HCT116 (cell line): ENCODE results near the gene UBE2M. TPM values are rescaled to one million over a fixed set of nuclear protein-coding genes. Genes with fewer than 3 reads are reported as not detected.

Experiments
- ATAC-seq: fragments of 200-7000 bp; cut with Tn5 transposase; 2 replicates; pipeline ENCODE4 v1.9.1; 2020; ENCODE audit warnings: mild to moderate bottlenecking, moderate library complexity
- BruUV-seq: library from RNA; stranded (reverse); fragments of 400-500 nt; replicated peaks from 2 replicates; lab custom pipeline; 2021; lab: Mats Ljungman, UMichigan
- CTCF ChIA-PET: fragments of 300-600 bp; sonication (Branson Sonifier 250); formaldehyde crosslinking; loops from one replicate; lab custom pipeline; 2021; ENCODE audit warnings: antibody characterized with exemption; lab: Charles Lee
- POLR2A ChIA-PET: fragments of 300-600, 350-600 bp; sonication (Branson Sonifier 250); formaldehyde crosslinking; loops from one replicate; lab custom pipeline; 2021; ENCODE audit warnings: antibody characterized with exemption; lab: Charles Lee
- RAD21 ChIA-PET, 2 experiments: fragments of 300-600 bp; sonication (Branson Sonifier 250); formaldehyde crosslinking; loops; one replicate each; lab custom pipeline; 2023; ENCODE audit warnings: low total read pairs in 2 of 2; ENCODE audit not compliant: uncharacterized antibody in 2 of 2, unreplicated experiment in 2 of 2, low non-redundant PET in 1 of 2; lab: Charles Lee
- DNase-seq: peaks from one replicate; pipeline ENCODE4 v3.0.0-alpha.2; 2010; ENCODE audit warnings: low read depth, low spot score
- H2AFZ ChIP-seq: fragments of 200-600 bp; shearing (Covaris generic), sonication (generic); 2 replicates; pipeline ENCODE4 v1.6.1; 2017; ENCODE audit warnings: low read depth, mixed run types, mixed read lengths, antibody characterized with exemption, low read length; ENCODE audit not compliant: poor library complexity, severe bottlenecking
- H3K27ac ChIP-seq: 2 replicates; pipeline ENCODE4 v1.5.1; 2012; ENCODE audit warnings: low read depth, low read length
- H3K27me3 ChIP-seq: fragments of 200-600 bp; sonication (generic); 2 replicates; pipeline ENCODE4 v1.6.1; 2016; ENCODE audit warnings: mixed run types, low read length, mixed read lengths; ENCODE audit not compliant: insufficient read depth
- H3K36me3 ChIP-seq, 2 experiments: fragments of 200-500 bp in 1 of 2; fragments of 200-600 bp in 1 of 2; sonication (Bioruptor generic) in 1 of 2; sonication (generic) in 1 of 2; 2 replicates each; pipeline versions ENCODE4 v1.5.1 to v1.6.1; 2014 to 2016; ENCODE audit warnings: low read length in 2 of 2, inconsistent platforms in 1 of 2, mixed read lengths in 1 of 2, mixed run types in 1 of 2; ENCODE audit not compliant: insufficient read depth in 2 of 2, control insufficient read depth in 1 of 2
- H3K4me1 ChIP-seq, 2 experiments: fragments of 200-600 bp in 1 of 2; sonication (generic) in 1 of 2; 2 replicates each; pipeline versions ENCODE4 v1.5.1 to v1.6.1; 2012 to 2017; ENCODE audit warnings: low read length in 2 of 2, inconsistent platforms in 1 of 2, mild to moderate bottlenecking in 1 of 2, mixed read lengths in 1 of 2, mixed run types in 1 of 2, moderate library complexity in 1 of 2; ENCODE audit not compliant: insufficient read depth in 2 of 2, control insufficient read depth in 1 of 2
- H3K4me2 ChIP-seq: fragments of 200-600 bp; sonication (generic); 2 replicates; pipeline ENCODE4 v1.6.1; 2017; ENCODE audit warnings: mixed run types, low read length, mixed read lengths
- H3K4me3 ChIP-seq, 2 experiments: fragments of 200-600 bp in 1 of 2; sonication (generic) in 1 of 2; replicated peaks in 1 of 2; 2 replicates each; pipeline ENCODE4 v1.5.1; 2011 to 2016; ENCODE audit warnings: low read length in 2 of 2, control low read depth in 1 of 2, low read depth in 1 of 2, mild to moderate bottlenecking in 1 of 2, mixed read lengths in 1 of 2, mixed run types in 1 of 2
- H3K79me2 ChIP-seq: fragments of 200-600 bp; sonication (generic); 2 replicates; pipeline ENCODE4 v1.6.1; 2017; ENCODE audit warnings: mild to moderate bottlenecking, mixed run types, low read length, moderate library complexity, mixed read lengths; ENCODE audit not compliant: insufficient read depth
- H3K9ac ChIP-seq: fragments of 200-600 bp; sonication (generic); 2 replicates; pipeline ENCODE4 v1.6.1; 2016; ENCODE audit warnings: low read length, mixed read lengths
- H3K9me2 ChIP-seq: fragments of 200-600 bp; sonication (generic), shearing (Covaris generic); 2 replicates; pipeline ENCODE4 v1.6.1; 2017; ENCODE audit warnings: mixed run types, mild to moderate bottlenecking, moderate library complexity; ENCODE audit not compliant: insufficient read depth
- H3K9me3 ChIP-seq, 2 experiments: fragments of 200-500 bp in 1 of 2; fragments of 200-600 bp in 1 of 2; sonication (Bioruptor generic) in 1 of 2; sonication (generic) in 1 of 2; 2 replicates each; pipeline ENCODE4 v1.6.1; 2014 to 2017; ENCODE audit warnings: low read length in 2 of 2, mixed read lengths in 2 of 2, inconsistent platforms in 1 of 2, low read depth in 1 of 2, mild to moderate bottlenecking in 1 of 2, mixed run types in 1 of 2, moderate library complexity in 1 of 2; ENCODE audit not compliant: control insufficient read depth in 1 of 2, insufficient read depth in 1 of 2
- H4K20me1 ChIP-seq: fragments of 200-600 bp; sonication (generic), shearing (Covaris generic); 2 replicates; pipeline ENCODE4 v1.6.1; 2017; ENCODE audit warnings: mixed run types, mild to moderate bottlenecking, moderate library complexity; ENCODE audit not compliant: insufficient read depth
- CEBPB ChIP-seq: IDR thresholded peaks from 2 replicates; pipeline ENCODE4 v1.6.1; 2012; ENCODE audit warnings: low read depth
- POLR2AphosphoS5 ChIP-seq: IDR thresholded peaks from 2 replicates; pipeline ENCODE4 v1.6.1; 2011; ENCODE audit warnings: mild to moderate bottlenecking, low read depth, low read length, moderate library complexity
- RAD21 ChIP-seq: IDR thresholded peaks from 2 replicates; pipeline ENCODE4 v1.6.1; 2012; ENCODE audit warnings: low read depth, mild to moderate bottlenecking
- ZNF274 ChIP-seq: fragments of 200-500 bp; sonication (Bioruptor generic); IDR thresholded peaks from 2 replicates; pipeline ENCODE4 v1.6.1; 2014; ENCODE audit warnings: mild to moderate bottlenecking, low read depth, low read length, inconsistent platforms
- intact Hi-C: fragments of 100-400 bp; cut with micrococcal nuclease; formaldehyde crosslinking; loops from 2 replicates; pipeline ENCODE4 v1.10.0; 2022
- total RNA-seq: library from RNA; stranded (reverse); gene quantifications from one replicate; pipeline ENCODE4 v1.2.1, GENCODE V29; 2021; ENCODE audit not compliant: unreplicated experiment
- TF ChIP-seq, protein P1 (sequence below), 3 experiments: fragments of 200-600 bp in 1 of 3; sonication (generic) in 1 of 3; IDR thresholded peaks in 2 of 3; conservative IDR thresholded peaks in 1 of 3; 2 replicates each; pipeline ENCODE4 v1.5.1; 2012 to 2017; ENCODE audit warnings: low read depth in 2 of 3, low read length in 2 of 3, antibody characterized with exemption in 1 of 3, borderline replicate concordance in 1 of 3, control low read depth in 1 of 3, mild to moderate bottlenecking in 1 of 3, mixed read lengths in 1 of 3, mixed run types in 1 of 3, moderate library complexity in 1 of 3; ENCODE audit not compliant: insufficient read depth in 1 of 3
- TF ChIP-seq, protein P2 (sequence below): IDR thresholded peaks from 2 replicates; pipeline ENCODE4 v1.6.1; 2011; ENCODE audit warnings: mild to moderate bottlenecking, low read length, moderate library complexity; ENCODE audit not compliant: insufficient replicate concordance; ENCODE audit errors: extremely low read depth
- TF ChIP-seq, protein P3 (sequence below): IDR thresholded peaks from 2 replicates; pipeline ENCODE4 v1.6.1; 2012; ENCODE audit warnings: low read depth

Gene UBE2M
- total RNA-seq, 1 experiment from 2014 or later: 120 TPM

DNA sequence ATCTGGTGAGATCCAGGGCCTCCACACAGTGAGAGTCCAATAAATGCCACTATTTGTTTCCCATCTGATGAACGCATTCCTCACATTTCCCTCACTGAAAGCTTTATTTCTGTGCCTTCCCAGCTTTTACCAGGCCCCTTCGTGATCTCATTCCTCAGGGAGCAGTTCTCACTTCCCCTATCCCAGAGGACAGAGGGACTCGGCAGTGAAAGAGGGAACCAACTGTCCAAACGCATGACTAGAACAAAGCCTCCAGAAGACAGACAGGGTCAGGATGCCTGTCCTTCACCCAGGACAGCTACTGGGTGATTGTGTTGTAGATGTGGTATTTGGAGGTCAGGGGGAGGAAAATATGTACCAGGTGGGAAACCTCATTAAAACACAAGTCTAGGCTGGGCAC is 36.8 kb downstream of the UBE2M start:
- H3K4me2 ChIP-seq: peak overlapping the region; percentile 82
- H4K20me1 ChIP-seq: no peaks in the 10 kb centered on the region
- peaks cover 12 to 31% of the 10 kb centered on the region in 2 experiments for H3K4me1 ChIP-seq
- H3K36me3 ChIP-seq: peaks cover 0 to 5% of the 10 kb centered on the region in 2 experiments; a peak in 1 of 4 replicates
- CTCF ChIA-PET: interaction anchor here (1.1 to 3.3 kb wide), 2 partner anchors 33 to 54 kb away, joined by 3 to 20 read pairs; partner anchors contain the start of gene CHMP2A
- ATAC-seq: no peak
- intact Hi-C loops: loop anchor here (2.0 kb wide), 1 partner anchor 51 kb away; the partner anchor contains the start of gene MZF1
- peak overlapping the region; percentile 38 for H2AFZ ChIP-seq
- RAD21 ChIA-PET: no interaction called here
- no peaks in the 10 kb centered on the region for H3K9me3 ChIP-seq
- H3K9me2 ChIP-seq: no peaks in the 10 kb centered on the region
- H3K9ac ChIP-seq: peak overlapping the region; percentile 63
- BruUV-seq: no TSS peak
- TF ChIP-seq POLR2AphosphoS5: 0 out of 2 replicates have a peak, but pooled peaks have one; percentile 6
- TF ChIP-seq CEBPB: no peak
- no peaks in the 10 kb centered on the region for H3K27me3 ChIP-seq
- peaks cover 22% of the 10 kb centered on the region for H3K79me2 ChIP-seq
- H3K4me3 ChIP-seq: peak overlapping the region; percentile 27 to 50
- peak overlapping the region; percentile 91 for H3K27ac ChIP-seq
- no peak for DNase-seq
- POLR2A ChIA-PET: interaction anchor here (0.9 to 3.8 kb wide), 7 partner anchors 22 to 159 kb away, joined by 3 to 33 read pairs (median 10); partner anchors contain the start of genes CHMP2A, TRIM28 and ZNF497

DNA sequence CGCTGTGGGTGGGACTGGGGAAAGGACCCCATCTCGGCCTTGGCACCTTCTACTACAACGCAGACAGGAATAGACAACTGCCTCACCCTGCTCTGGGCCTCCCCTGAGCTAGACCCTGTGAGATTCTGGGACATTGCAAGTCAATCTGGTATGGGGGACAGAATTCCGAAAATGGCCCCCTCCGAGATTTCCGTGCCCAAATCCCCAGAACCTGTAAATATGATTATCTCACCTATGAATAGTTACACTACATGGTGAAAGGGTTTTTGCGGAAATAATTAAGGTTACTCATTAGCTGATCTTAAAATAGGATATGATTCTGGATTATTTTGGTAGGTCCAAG is 38.2 kb downstream of the UBE2M start:
- ChIA-PET POLR2A (interaction anchor here (0.7 to 3.8 kb wide), 12 partner anchors 19 to 158 kb away, joined by 3 to 33 read pairs (median 4); partner anchors contain the start of genes CHMP2A, TRIM28, ZNF497 and ZNF584), CTCF (interaction anchor here (0.6 to 3.3 kb wide), 15 partner anchors 8 to 626 kb away, joined by 3 to 20 read pairs (median 4); partner anchors contain the start of genes CHMP2A, TRIM28, ZNF497 and ZNF544), RAD21 (interaction anchor here (1.0 to 2.2 kb wide), 3 partner anchors 35 to 61 kb away, joined by 6 to 8 read pairs (median 7); partner anchors contain the start of gene CHMP2A (in 1 of the 2))
- peaks cover 37% of the 10 kb centered on the region for H3K79me2 ChIP-seq
- peak overlapping the region; percentile 91 for H3K27ac ChIP-seq
- intact Hi-C loops: loop anchor here (2.0 kb wide), 1 partner anchor 53 kb away; the partner anchor contains the start of gene MZF1
- H3K4me3 ChIP-seq: peak overlapping the region; percentile 78 to 90
- no peaks in the 10 kb centered on the region for H4K20me1 ChIP-seq
- no peaks in the 10 kb centered on the region for H3K9me3 ChIP-seq
- H3K36me3 ChIP-seq: peaks cover 2 to 17% of the 10 kb centered on the region in 2 experiments; a peak in 2 of 4 replicates
- peak overlapping the region; percentile 91 for H3K4me2 ChIP-seq
- ATAC-seq (no peak), DNase-seq (no peak)
- BruUV-seq: TSS peak; percentile 64
- no peaks in the 10 kb centered on the region for H3K9me2 ChIP-seq
- no peak overlapping the region for H2AFZ ChIP-seq
- H3K4me1 ChIP-seq: peaks cover 12 to 31% of the 10 kb centered on the region in 2 experiments
- no peaks in the 10 kb centered on the region for H3K27me3 ChIP-seq
- H3K9ac ChIP-seq: peak overlapping the region; percentile 84
- no peak for TF ChIP-seq POLR2AphosphoS5
- TF ChIP-seq, protein P1, sequence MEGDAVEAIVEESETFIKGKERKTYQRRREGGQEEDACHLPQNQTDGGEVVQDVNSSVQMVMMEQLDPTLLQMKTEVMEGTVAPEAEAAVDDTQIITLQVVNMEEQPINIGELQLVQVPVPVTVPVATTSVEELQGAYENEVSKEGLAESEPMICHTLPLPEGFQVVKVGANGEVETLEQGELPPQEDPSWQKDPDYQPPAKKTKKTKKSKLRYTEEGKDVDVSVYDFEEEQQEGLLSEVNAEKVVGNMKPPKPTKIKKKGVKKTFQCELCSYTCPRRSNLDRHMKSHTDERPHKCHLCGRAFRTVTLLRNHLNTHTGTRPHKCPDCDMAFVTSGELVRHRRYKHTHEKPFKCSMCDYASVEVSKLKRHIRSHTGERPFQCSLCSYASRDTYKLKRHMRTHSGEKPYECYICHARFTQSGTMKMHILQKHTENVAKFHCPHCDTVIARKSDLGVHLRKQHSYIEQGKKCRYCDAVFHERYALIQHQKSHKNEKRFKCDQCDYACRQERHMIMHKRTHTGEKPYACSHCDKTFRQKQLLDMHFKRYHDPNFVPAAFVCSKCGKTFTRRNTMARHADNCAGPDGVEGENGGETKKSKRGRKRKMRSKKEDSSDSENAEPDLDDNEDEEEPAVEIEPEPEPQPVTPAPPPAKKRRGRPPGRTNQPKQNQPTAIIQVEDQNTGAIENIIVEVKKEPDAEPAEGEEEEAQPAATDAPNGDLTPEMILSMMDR (IDR thresholded peaks at IDR 0.05 in 2 of 3, conservative IDR thresholded peaks at IDR 0.05 in 1 of 3; ENCODE audit: borderline replicate concordance in 1 of 3, insufficient read depth in 1 of 3, low read depth in 2 of 3, low read length in 2 of 3): 0 out of 6 replicates have a peak, but pooled peaks of 1 of the 3 experiments have one; percentile 0
- no peak for TF ChIP-seq RAD21
- TF ChIP-seq, protein P2, sequence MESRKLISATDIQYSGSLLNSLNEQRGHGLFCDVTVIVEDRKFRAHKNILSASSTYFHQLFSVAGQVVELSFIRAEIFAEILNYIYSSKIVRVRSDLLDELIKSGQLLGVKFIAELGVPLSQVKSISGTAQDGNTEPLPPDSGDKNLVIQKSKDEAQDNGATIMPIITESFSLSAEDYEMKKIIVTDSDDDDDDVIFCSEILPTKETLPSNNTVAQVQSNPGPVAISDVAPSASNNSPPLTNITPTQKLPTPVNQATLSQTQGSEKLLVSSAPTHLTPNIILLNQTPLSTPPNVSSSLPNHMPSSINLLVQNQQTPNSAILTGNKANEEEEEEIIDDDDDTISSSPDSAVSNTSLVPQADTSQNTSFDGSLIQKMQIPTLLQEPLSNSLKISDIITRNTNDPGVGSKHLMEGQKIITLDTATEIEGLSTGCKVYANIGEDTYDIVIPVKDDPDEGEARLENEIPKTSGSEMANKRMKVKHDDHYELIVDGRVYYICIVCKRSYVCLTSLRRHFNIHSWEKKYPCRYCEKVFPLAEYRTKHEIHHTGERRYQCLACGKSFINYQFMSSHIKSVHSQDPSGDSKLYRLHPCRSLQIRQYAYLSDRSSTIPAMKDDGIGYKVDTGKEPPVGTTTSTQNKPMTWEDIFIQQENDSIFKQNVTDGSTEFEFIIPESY: no peak
- no peak for TF ChIP-seq CEBPB
- no peak for TF ChIP-seq ZNF274
- TF ChIP-seq, protein P3, sequence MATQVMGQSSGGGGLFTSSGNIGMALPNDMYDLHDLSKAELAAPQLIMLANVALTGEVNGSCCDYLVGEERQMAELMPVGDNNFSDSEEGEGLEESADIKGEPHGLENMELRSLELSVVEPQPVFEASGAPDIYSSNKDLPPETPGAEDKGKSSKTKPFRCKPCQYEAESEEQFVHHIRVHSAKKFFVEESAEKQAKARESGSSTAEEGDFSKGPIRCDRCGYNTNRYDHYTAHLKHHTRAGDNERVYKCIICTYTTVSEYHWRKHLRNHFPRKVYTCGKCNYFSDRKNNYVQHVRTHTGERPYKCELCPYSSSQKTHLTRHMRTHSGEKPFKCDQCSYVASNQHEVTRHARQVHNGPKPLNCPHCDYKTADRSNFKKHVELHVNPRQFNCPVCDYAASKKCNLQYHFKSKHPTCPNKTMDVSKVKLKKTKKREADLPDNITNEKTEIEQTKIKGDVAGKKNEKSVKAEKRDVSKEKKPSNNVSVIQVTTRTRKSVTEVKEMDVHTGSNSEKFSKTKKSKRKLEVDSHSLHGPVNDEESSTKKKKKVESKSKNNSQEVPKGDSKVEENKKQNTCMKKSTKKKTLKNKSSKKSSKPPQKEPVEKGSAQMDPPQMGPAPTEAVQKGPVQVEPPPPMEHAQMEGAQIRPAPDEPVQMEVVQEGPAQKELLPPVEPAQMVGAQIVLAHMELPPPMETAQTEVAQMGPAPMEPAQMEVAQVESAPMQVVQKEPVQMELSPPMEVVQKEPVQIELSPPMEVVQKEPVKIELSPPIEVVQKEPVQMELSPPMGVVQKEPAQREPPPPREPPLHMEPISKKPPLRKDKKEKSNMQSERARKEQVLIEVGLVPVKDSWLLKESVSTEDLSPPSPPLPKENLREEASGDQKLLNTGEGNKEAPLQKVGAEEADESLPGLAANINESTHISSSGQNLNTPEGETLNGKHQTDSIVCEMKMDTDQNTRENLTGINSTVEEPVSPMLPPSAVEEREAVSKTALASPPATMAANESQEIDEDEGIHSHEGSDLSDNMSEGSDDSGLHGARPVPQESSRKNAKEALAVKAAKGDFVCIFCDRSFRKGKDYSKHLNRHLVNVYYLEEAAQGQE: no peak
